ENCODE results near the gene ELF3. TPM values are rescaled to one million over a fixed set of nuclear protein-coding genes. Genes with fewer than 3 reads are reported as not detected.
"Not testable (repeated sequence)": the region's sequence is repeated elsewhere in the genome, so short reads cannot be mapped to it uniquely, and the experiment has no call there.

ELF3 gene
- total RNA-seq, 1 experiment from 2014 or later, result 255 TPM

GRCh38 chr1:202019235-202019558 lies 8.8 kb downstream of the ELF3 start:
- in situ Hi-C loops (cut with HindIII; ENCODE audit: low pct_unique_long_range_greater_than_20kb, low sequenced_read_pairs); DNase-seq (ENCODE audit: low read depth): not testable (repeated sequence)

GRCh38 chr1:202023001-202023433 lies 12.6 kb downstream of the ELF3 start:
- in situ Hi-C loops (cut with HindIII; ENCODE audit: low pct_unique_long_range_greater_than_20kb, low sequenced_read_pairs), result no loop called here
- peak; percentile 98 for DNase-seq (ENCODE audit: low read depth)

- in situ Hi-C loops (cut with HindIII; ENCODE audit: low pct_unique_long_range_greater_than_20kb, low sequenced_read_pairs), result no loop called here
- peak; percentile 78 for DNase-seq (ENCODE audit: low read depth)
Measured at GRCh38 chr1:202029171-202029665, 18.8 kb downstream of the ELF3 start.

- DNase-seq (ENCODE audit: low read depth), result no peak
- in situ Hi-C loops (cut with HindIII; ENCODE audit: low pct_unique_long_range_greater_than_20kb, low sequenced_read_pairs), result no loop called here
Measured at GRCh38 chr1:202029727-202030126, 19.3 kb downstream of the ELF3 start.

- DNase-seq (ENCODE audit: low read depth), result no peak
Measured at GRCh38 chr1:202031796-202032195, 21.4 kb downstream of the ELF3 start.

GRCh38 chr1:202034149-202034682 lies 23.8 kb downstream of the ELF3 start:
- in situ Hi-C loops (cut with HindIII; ENCODE audit: low pct_unique_long_range_greater_than_20kb, low sequenced_read_pairs), result no loop called here
- no peak for DNase-seq (ENCODE audit: low read depth)

More at GRCh38 chr1:202031796-202032195, 21.4 kb downstream of the ELF3 start:
- in situ Hi-C loops (cut with HindIII; ENCODE audit: low pct_unique_long_range_greater_than_20kb, low sequenced_read_pairs), result no loop called here

GRCh38 chr1:202034683-202035462 lies 24.5 kb downstream of the ELF3 start:
- in situ Hi-C loops (cut with HindIII; ENCODE audit: low pct_unique_long_range_greater_than_20kb, low sequenced_read_pairs), result no loop called here
- peak; percentile 99 for DNase-seq (ENCODE audit: low read depth)

GRCh38 chr1:202036595-202037387 lies 26.4 kb downstream of the ELF3 start:
- in situ Hi-C loops (cut with HindIII; ENCODE audit: low pct_unique_long_range_greater_than_20kb, low sequenced_read_pairs), result no loop called here

GRCh38 chr1:202037706-202038296 lies 27.4 kb downstream of the ELF3 start:
- in situ Hi-C loops (cut with HindIII; ENCODE audit: low pct_unique_long_range_greater_than_20kb, low sequenced_read_pairs), result no loop called here

More at GRCh38 chr1:202036595-202037387, 26.4 kb downstream of the ELF3 start:
- no peak for DNase-seq (ENCODE audit: low read depth)

GRCh38 chr1:202038688-202039346 lies 28.4 kb downstream of the ELF3 start:
- in situ Hi-C loops (cut with HindIII; ENCODE audit: low pct_unique_long_range_greater_than_20kb, low sequenced_read_pairs), result no loop called here
- DNase-seq (ENCODE audit: low read depth), result no peak

More at GRCh38 chr1:202037706-202038296, 27.4 kb downstream of the ELF3 start:
- no peak for DNase-seq (ENCODE audit: low read depth)

- in situ Hi-C loops (cut with HindIII; ENCODE audit: low pct_unique_long_range_greater_than_20kb, low sequenced_read_pairs), result no loop called here
- no peak for DNase-seq (ENCODE audit: low read depth)
Measured at GRCh38 chr1:202045705-202046104, 35.3 kb downstream of the ELF3 start.

- in situ Hi-C loops (cut with HindIII; ENCODE audit: low pct_unique_long_range_greater_than_20kb, low sequenced_read_pairs), result no loop called here
- DNase-seq (ENCODE audit: low read depth), result no peak
Measured at GRCh38 chr1:202046227-202046626, 35.8 kb downstream of the ELF3 start.

- DNase-seq (ENCODE audit: low read depth), result no peak
- in situ Hi-C loops (cut with HindIII; ENCODE audit: low pct_unique_long_range_greater_than_20kb, low sequenced_read_pairs), result no loop called here
Measured at GRCh38 chr1:202046748-202047708, 36.6 kb downstream of the ELF3 start.

- DNase-seq (ENCODE audit: low read depth), result no peak
- in situ Hi-C loops (cut with HindIII; ENCODE audit: low pct_unique_long_range_greater_than_20kb, low sequenced_read_pairs), result no loop called here
Measured at GRCh38 chr1:202047977-202048376, 37.6 kb downstream of the ELF3 start.

- DNase-seq (ENCODE audit: low read depth), result no peak
- in situ Hi-C loops (cut with HindIII; ENCODE audit: low pct_unique_long_range_greater_than_20kb, low sequenced_read_pairs), result no loop called here
Measured at GRCh38 chr1:202049129-202049528, 38.7 kb downstream of the ELF3 start.

GRCh38 chr1:202054094-202054493 lies 43.7 kb downstream of the ELF3 start:
- DNase-seq (ENCODE audit: low read depth), result no peak
- in situ Hi-C loops (cut with HindIII; ENCODE audit: low pct_unique_long_range_greater_than_20kb, low sequenced_read_pairs), result no loop called here

GRCh38 chr1:202054673-202055072 lies 44.3 kb downstream of the ELF3 start:
- in situ Hi-C loops (cut with HindIII; ENCODE audit: low pct_unique_long_range_greater_than_20kb, low sequenced_read_pairs); DNase-seq (ENCODE audit: low read depth): not testable (repeated sequence)

All from Caki2 (cell line).